KMS-11 (cell line): Measurements from ENCODE around the gene ERAL1.
"Not testable (repeated sequence)": the region's sequence is repeated elsewhere in the genome, so short reads cannot be mapped to it uniquely, and the experiment has no call there.

ENCODE experiments used
- H2AFZ ChIP-seq: fragments of 200-600 bp; sonication (generic); 2 replicates; pipeline ENCODE4 v1.6.1; 2016; ENCODE audit warnings: antibody characterized with exemption, mixed run types, low read depth
- H3K27ac ChIP-seq: fragments of 200-600 bp; sonication (generic); 2 replicates; pipeline ENCODE4 v1.6.1; 2016; ENCODE audit warnings: mild to moderate bottlenecking, mixed run types
- H3K27me3 ChIP-seq: fragments of 200-600 bp; sonication (generic); 2 replicates; pipeline ENCODE4 v1.6.1; 2017; ENCODE audit warnings: mild to moderate bottlenecking, low read depth, mixed run types, moderate library complexity; ENCODE audit not compliant: insufficient read depth
- H3K36me3 ChIP-seq: fragments of 200-600 bp; sonication (generic); 2 replicates; pipeline ENCODE4 v1.6.1; 2017; ENCODE audit warnings: mild to moderate bottlenecking, mixed run types; ENCODE audit not compliant: insufficient read depth
- H3K4me1 ChIP-seq: fragments of 200-600 bp; sonication (generic); 2 replicates; pipeline ENCODE4 v1.6.1; 2016; ENCODE audit warnings: mild to moderate bottlenecking, low read depth, mixed run types; ENCODE audit not compliant: poor library complexity, severe bottlenecking
- H3K4me2 ChIP-seq: fragments of 200-600 bp; sonication (generic); 2 replicates; pipeline ENCODE4 v1.7.0; 2016; ENCODE audit warnings: mild to moderate bottlenecking, mixed run types
- H3K4me3 ChIP-seq: fragments of 200-600 bp; sonication (generic); IDR thresholded peaks from 2 replicates; pipeline ENCODE4 v1.6.1; 2017; ENCODE audit warnings: low read depth, low read length, mixed read lengths; ENCODE audit not compliant: insufficient read depth
- H3K79me2 ChIP-seq: fragments of 200-600 bp; sonication (generic); 2 replicates; pipeline ENCODE4 v1.6.1; 2016; ENCODE audit warnings: low read depth, mixed run types; ENCODE audit not compliant: insufficient read depth
- H3K9ac ChIP-seq: fragments of 200-600 bp; sonication (generic); 2 replicates; pipeline ENCODE4 v1.6.1; 2016; ENCODE audit warnings: mild to moderate bottlenecking, mixed run types
- H4K20me1 ChIP-seq: fragments of 200-600 bp; sonication (generic); 2 replicates; pipeline ENCODE4 v1.6.1; 2016; ENCODE audit warnings: mild to moderate bottlenecking, mixed run types; ENCODE audit not compliant: insufficient read depth
- CTCF ChIP-seq: fragments of 200-600 bp; sonication (generic); conservative IDR thresholded peaks from 2 replicates; pipeline ENCODE4 v1.6.1; 2017; ENCODE audit warnings: low read depth, mild to moderate bottlenecking, antibody characterized with exemption, low read length, moderate library complexity, mixed read lengths

Gene ERAL1

GRCh38 chr17:28873839-28874238 is 19.0 kb downstream of the ERAL1 start:
- H3K36me3 ChIP-seq = no peaks in the 10 kb centered on the region
- H3K9ac ChIP-seq = no peak overlapping the region
- H3K4me1 ChIP-seq = no peaks in the 10 kb centered on the region
- TF ChIP-seq CTCF = no peak
- no peaks in the 10 kb centered on the region for H3K79me2 ChIP-seq
- no peaks in the 10 kb centered on the region for H3K27me3 ChIP-seq
- H4K20me1 ChIP-seq = no peaks in the 10 kb centered on the region
- no peak overlapping the region for H3K27ac ChIP-seq
- H3K4me2 ChIP-seq = no peak overlapping the region
- no peak overlapping the region for H2AFZ ChIP-seq
- no peak overlapping the region for H3K4me3 ChIP-seq

- TF ChIP-seq CTCF = no peak
These were observed 19.9 kb downstream of the ERAL1 start for GRCh38 chr17:28874750-28875149.

GRCh38 chr17:28875848-28876550 is 21.2 kb downstream of the ERAL1 start:
- H3K4me3 ChIP-seq = no peak overlapping the region
- H2AFZ ChIP-seq = no peak overlapping the region
- H3K4me2 ChIP-seq = no peak overlapping the region
- no peaks in the 10 kb centered on the region for H3K4me1 ChIP-seq
- H3K79me2 ChIP-seq = no peaks in the 10 kb centered on the region
- H3K27ac ChIP-seq = no peak overlapping the region
- H4K20me1 ChIP-seq = no peaks in the 10 kb centered on the region
- H3K9ac ChIP-seq = no peak overlapping the region
- TF ChIP-seq CTCF = no peak
- no peaks in the 10 kb centered on the region for H3K36me3 ChIP-seq
- H3K27me3 ChIP-seq = no peaks in the 10 kb centered on the region

More at GRCh38 chr17:28874750-28875149, 19.9 kb downstream of the ERAL1 start:
- Histone ChIP-seq H3K36me3 (no peaks in the 10 kb centered on the region), H3K4me3 (no peak overlapping the region), H3K79me2 (no peaks in the 10 kb centered on the region), H4K20me1 (no peaks in the 10 kb centered on the region), H3K4me1 (no peaks in the 10 kb centered on the region), H3K27ac (no peak overlapping the region), H3K4me2 (no peak overlapping the region), H3K9ac (no peak overlapping the region), H2AFZ (no peak overlapping the region), H3K27me3 (no peaks in the 10 kb centered on the region)

- not testable (repeated sequence) for H2AFZ ChIP-seq, H3K4me1 ChIP-seq, H3K27me3 ChIP-seq, H3K79me2 ChIP-seq, H3K4me3 ChIP-seq, H4K20me1 ChIP-seq, H3K9ac ChIP-seq, H3K4me2 ChIP-seq, H3K36me3 ChIP-seq, H3K27ac ChIP-seq
These were observed 22.4 kb downstream of the ERAL1 start for GRCh38 chr17:28877150-28877711.
